Psoas muscle (tissue), 8 donors: ENCODE measurements around the gene TAOK2. TPM values are rescaled to one million over a fixed set of nuclear protein-coding genes. Genes with fewer than 3 reads are reported as not detected.
A peak's percentile ranks its signal among the peaks of the same experiment; 100 is the strongest.

Experiments
- ATAC-seq, 4 donors: fragments of 200-7000 bp; cut with Tn5 transposase; one replicate each; pipeline ENCODE4 v1.9.1; 2020; ENCODE audit warnings: moderate library complexity in 3 of 4, mild to moderate bottlenecking in 2 of 4
- DNase-seq, 2 donors: peaks; one replicate each; pipeline ENCODE4 v3.0.0-alpha.2; 2020
- H3K27ac ChIP-seq: fragments of 200-600 bp; one replicate; pipeline ENCODE4 v1.8.0; 2022
- H3K27me3 ChIP-seq, 3 donors: fragments of 200-600 bp in 1 of 3; one replicate each; pipeline versions ENCODE4 v1.6.1 to v1.8.0; 2013 to 2022; ENCODE audit warnings: low read length in 2 of 3, mild to moderate bottlenecking in 2 of 3, moderate library complexity in 1 of 3; ENCODE audit not compliant: insufficient read depth in 3 of 3
- H3K36me3 ChIP-seq, 2 donors: fragments of 200-600 bp in 1 of 2; one replicate each; pipeline versions ENCODE4 v1.6.1 to v1.8.0; 2013 to 2022; ENCODE audit warnings: low read depth in 1 of 2, mild to moderate bottlenecking in 1 of 2, moderate library complexity in 1 of 2; ENCODE audit not compliant: insufficient read depth in 1 of 2
- H3K4me1 ChIP-seq: fragments of 200-600 bp; one replicate; pipeline ENCODE4 v1.8.0; 2022
- H3K4me3 ChIP-seq: fragments of 200-600 bp; one replicate; pipeline ENCODE4 v1.8.0; 2022; ENCODE audit warnings: mild to moderate bottlenecking
- H3K9me3 ChIP-seq: fragments of 200-600 bp; one replicate; pipeline ENCODE4 v1.8.0; 2022
- WGBS, 3 donors: extraction: QIAGEN DNeasy Blood & Tissue Kit; methylation state at CpG; one replicate each; pipeline versions ENCODE4 v1.1.6 to v1.1.7; 2013; 5-methylcytosine and 5-hydroxymethylcytosine counted together
- intact Hi-C, 2 donors: fragments of 100-400 bp; cut with DNase I; formaldehyde crosslinking; loops; one replicate each; pipeline versions ENCODE4 v1.11.0 to v1.14.2; 2022
- polyA plus RNA-seq, 3 donors: library from polyadenylated mRNA; stranded (reverse); fragments of 200-250 nt; gene quantifications; one replicate each; pipeline ENCODE4 v1.2.3, GENCODE V29; 2013
- total RNA-seq, 4 donors: library from RNA; stranded (reverse); fragmentation: NEBNext Ultra II Directional in 2 of 4; extraction: Animal tissue kit (Norgen Biotek cat#: 25700) in 2 of 4; gene quantifications; one replicate each; pipeline versions ENCODE4 v1.2.1 to v1.2.4, GENCODE V29; 2021 to 2023
- TF ChIP-seq, protein P1 (sequence below): fragments of 200-600 bp; IDR thresholded peaks from one replicate; pipeline ENCODE4 v1.8.0; 2022; ENCODE audit warnings: antibody characterized with exemption
- donor health status: healthy with polysubstance abuse.
- donor health status: DM: no; HTN: no; CAD: no; lungs with moderate emphysema.
- donor health status: Bipolar disorder and iron deficiency.
- donor health status: healthy.
- donor health status: DM: yes; HTN: yes; CAD: no.
- donor health status: DM: no; HTN: no; CAD: no.
- donor health status: DM: no; HTN: no; CAD: no.
- donor health status: DM: yes; HTN: yes; CAD: no.

The TAOK2 gene
- total and polyA plus RNA-seq, 7 donors: 15.7 to 30.2 (median 21.8) TPM

GRCh38 chr16:29972500-29972899, 1.2 kb upstream of the TAOK2 start:
- Histone ChIP-seq H3K9me3 (no peaks in the 10 kb centered on the region), H3K4me1 (peaks cover 25% of the 10 kb centered on the region), H3K36me3 (peaks cover 6 to 38% of the 10 kb centered on the region in 2 donors), H3K4me3 (no peak overlapping the region), H3K27ac (no peak overlapping the region), H3K27me3 (no peaks in the 10 kb centered on the region)
- intact Hi-C loops: loop anchor here in 1 of 2 donors (5.0 to 10.0 kb wide), 3 partner anchors 45 to 1752 kb away; partner anchors contain the start of genes CDIPT and KCTD13
- ATAC-seq: no peak
- no peak for DNase-seq
- TF ChIP-seq, protein P1, sequence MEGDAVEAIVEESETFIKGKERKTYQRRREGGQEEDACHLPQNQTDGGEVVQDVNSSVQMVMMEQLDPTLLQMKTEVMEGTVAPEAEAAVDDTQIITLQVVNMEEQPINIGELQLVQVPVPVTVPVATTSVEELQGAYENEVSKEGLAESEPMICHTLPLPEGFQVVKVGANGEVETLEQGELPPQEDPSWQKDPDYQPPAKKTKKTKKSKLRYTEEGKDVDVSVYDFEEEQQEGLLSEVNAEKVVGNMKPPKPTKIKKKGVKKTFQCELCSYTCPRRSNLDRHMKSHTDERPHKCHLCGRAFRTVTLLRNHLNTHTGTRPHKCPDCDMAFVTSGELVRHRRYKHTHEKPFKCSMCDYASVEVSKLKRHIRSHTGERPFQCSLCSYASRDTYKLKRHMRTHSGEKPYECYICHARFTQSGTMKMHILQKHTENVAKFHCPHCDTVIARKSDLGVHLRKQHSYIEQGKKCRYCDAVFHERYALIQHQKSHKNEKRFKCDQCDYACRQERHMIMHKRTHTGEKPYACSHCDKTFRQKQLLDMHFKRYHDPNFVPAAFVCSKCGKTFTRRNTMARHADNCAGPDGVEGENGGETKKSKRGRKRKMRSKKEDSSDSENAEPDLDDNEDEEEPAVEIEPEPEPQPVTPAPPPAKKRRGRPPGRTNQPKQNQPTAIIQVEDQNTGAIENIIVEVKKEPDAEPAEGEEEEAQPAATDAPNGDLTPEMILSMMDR: no peak
- WGBS, 3 donors: 85 to 100% (median 94%) methylated on average over 1 of the region's 1 CpG

- Histone ChIP-seq H3K4me3 (peak overlapping the region; percentile 95), H3K27ac (peak overlapping the region; percentile 91), H3K4me1 (peaks cover 25% of the 10 kb centered on the region), H3K9me3 (no peaks in the 10 kb centered on the region), H3K36me3 (peaks cover 6 to 39% of the 10 kb centered on the region in 2 donors), H3K27me3 (no peaks in the 10 kb centered on the region)
- no peak for ATAC-seq
- 59 to 69% (median 67%) methylated on average over 6 of the region's 6 CpGs for WGBS, 3 donors
- TF ChIP-seq, protein P1: no peak
- DNase-seq: no peak
- intact Hi-C loops: loop anchor here in 1 of 2 donors (5.0 to 10.0 kb wide), 3 partner anchors 46 to 1752 kb away; partner anchors contain the start of genes CDIPT and KCTD13
These were observed 680 bp upstream of the TAOK2 start for GRCh38 chr16:29972992-29973383.

DNA sequence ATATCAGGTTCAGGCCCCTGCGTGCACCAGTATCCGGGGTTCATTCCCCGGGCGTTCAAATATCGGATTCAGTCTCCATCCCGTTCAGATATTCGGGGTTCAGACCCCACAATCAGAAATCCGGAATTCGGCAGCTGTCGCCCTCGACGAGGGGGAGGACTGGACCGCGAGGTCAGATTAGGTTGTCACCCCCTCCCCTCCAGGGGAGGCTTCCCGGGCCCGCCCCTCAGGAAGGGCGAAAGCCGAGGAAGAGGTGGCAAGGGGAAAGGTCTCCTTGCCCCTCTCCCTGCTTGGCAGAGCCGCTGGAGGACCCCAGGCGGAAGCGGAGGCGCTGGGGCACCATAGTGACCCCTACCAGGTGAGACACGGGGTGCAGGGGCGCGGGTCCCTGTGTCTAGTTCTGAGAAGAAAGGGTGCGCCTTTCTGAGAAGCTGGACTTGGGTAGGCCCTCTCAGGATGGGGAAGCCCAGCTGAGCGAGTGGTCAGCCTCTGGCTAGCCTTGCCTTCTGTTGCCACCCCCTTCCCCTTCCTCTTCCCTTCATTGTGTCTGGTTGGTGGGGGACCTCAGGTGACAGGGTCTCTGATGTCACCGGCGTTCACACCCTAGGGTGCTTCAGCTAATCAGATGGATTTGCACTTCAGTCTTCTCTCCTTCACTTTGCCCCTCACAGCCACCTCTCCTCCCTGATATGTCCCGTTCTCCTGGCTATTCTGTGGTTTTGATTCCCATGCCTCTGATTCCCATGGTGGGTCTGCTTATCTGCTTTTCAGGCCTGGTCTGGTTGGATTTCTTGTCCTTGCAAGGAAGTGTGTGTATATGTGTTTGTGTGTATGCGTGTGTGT, 844 bp downstream of the TAOK2 start:
- H3K27ac ChIP-seq: peak overlapping the region; percentile 91

DNA sequence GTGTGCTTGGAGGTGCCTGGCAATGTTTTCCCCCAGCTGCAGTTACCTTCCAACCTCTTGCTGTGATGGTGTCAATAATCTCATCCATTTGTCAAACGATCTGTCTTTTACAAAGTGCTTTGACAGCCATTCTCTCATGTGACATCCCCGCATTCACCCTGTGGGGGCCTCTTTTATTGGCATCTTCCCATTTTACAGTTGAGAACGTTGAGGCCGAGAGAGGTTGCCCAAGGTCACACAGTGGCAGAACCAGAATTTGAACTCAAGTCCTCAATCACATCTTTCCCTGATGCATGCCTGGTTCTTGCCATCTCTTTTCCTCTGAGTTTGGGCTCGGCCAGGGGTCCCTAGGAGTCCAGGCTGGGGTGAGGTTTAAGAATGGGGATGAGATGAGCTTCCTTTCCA, 1.5 kb downstream of the TAOK2 start:
- Histone ChIP-seq H3K4me3 (peak overlapping the region; percentile 95), H3K9me3 (no peaks in the 10 kb centered on the region), H3K36me3 (peaks cover under 1 to 44% of the 10 kb centered on the region in 2 donors), H3K27me3 (no peaks in the 10 kb centered on the region), H3K4me1 (peaks cover 25% of the 10 kb centered on the region), H3K27ac (peak overlapping the region; percentile 48)
- intact Hi-C loops: loop anchor here (1.0 to 10.0 kb wide), 4 partner anchors 9 to 1750 kb away; partner anchors contain the start of genes HIRIP3 (in 1 of the 2) and KCTD13 (in 1 of the 2)
- ATAC-seq: no peak
- TF ChIP-seq, protein P1: no peak
- WGBS, 3 donors: 50 to 55% (median 51%) methylated on average over 5 of the region's 5 CpGs
- DNase-seq: no peak

More for the DNA sequence above, 844 bp downstream of the TAOK2 start:
- ATAC-seq: peak in 1 of 4 donors; percentile 5
- Histone ChIP-seq H3K4me1 (peaks cover 25% of the 10 kb centered on the region), H3K4me3 (peak overlapping the region; percentile 95), H3K36me3 (peaks cover 0 to 39% of the 10 kb centered on the region in 2 donors), H3K9me3 (no peaks in the 10 kb centered on the region), H3K27me3 (no peaks in the 10 kb centered on the region)
- 1 to 2% (median 2%) methylated on average over 30 to 31 of the region's 31 CpGs for WGBS, 3 donors
- intact Hi-C loops: loop anchor here (1.0 to 10.0 kb wide), 5 partner anchors 10 to 1750 kb away; partner anchors contain the start of genes KCTD13 (in 2 of the 2), CDIPT (in 1 of the 2) and HIRIP3 (in 1 of the 2)
- peak in 1 of 2 donors; percentile 61 for DNase-seq
- TF ChIP-seq, protein P1: no peak
